Right ventricle myocardium superior (tissue), 1 donor: ENCODE measurements around the gene CEACAM6. TPM values are rescaled to one million over a fixed set of nuclear protein-coding genes. Genes with fewer than 3 reads are reported as not detected.

Experiments used
- ATAC-seq: fragments of 200-7000 bp; cut with Tn5 transposase; one replicate; pipeline ENCODE4 v1.9.1; 2020; ENCODE audit warnings: mild to moderate bottlenecking; ENCODE audit not compliant: poor library complexity
- DNase-seq: peaks from one replicate; pipeline ENCODE4 v3.0.0-alpha.2; 2020
- intact Hi-C: fragments of 100-400 bp; cut with DNase I; formaldehyde crosslinking; loops from one replicate; pipeline ENCODE4 v1.11.2; 2022
- total RNA-seq: library from RNA; stranded (reverse); fragmentation: NEBNext Ultra II Directional; extraction: Animal tissue kit (Norgen Biotek cat#: 25700); gene quantifications from one replicate; pipeline ENCODE4 v1.2.1, GENCODE V29; 2021
- donor health status: DM: no; HTN: yes; CAD: no; lungs with severe emphysema.

Gene CEACAM6
- total RNA-seq, 1 donor from 2014 or later = not detected

DNA sequence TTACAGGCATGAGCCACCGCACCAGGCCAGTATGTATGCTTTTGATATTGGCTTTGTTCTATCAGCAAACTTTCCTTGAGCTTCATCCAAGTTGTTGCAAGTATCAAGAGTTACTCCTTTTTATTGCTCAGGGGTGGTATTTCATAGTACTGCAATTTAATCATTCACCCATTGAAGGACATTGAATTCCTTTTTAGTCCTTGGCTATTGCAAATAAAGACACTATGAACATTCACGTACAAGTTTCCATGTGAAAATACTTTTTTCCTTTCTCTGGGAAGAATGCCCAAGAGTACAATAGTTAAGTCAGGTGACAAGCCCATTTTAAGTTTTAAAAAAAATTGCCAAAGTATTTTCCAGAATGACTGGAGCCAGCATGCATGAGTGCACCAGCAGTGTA lies 61.4 kb downstream of the CEACAM6 start:
- ATAC-seq (no peak), DNase-seq (no peak)
- intact Hi-C loops = no loop called here

DNA sequence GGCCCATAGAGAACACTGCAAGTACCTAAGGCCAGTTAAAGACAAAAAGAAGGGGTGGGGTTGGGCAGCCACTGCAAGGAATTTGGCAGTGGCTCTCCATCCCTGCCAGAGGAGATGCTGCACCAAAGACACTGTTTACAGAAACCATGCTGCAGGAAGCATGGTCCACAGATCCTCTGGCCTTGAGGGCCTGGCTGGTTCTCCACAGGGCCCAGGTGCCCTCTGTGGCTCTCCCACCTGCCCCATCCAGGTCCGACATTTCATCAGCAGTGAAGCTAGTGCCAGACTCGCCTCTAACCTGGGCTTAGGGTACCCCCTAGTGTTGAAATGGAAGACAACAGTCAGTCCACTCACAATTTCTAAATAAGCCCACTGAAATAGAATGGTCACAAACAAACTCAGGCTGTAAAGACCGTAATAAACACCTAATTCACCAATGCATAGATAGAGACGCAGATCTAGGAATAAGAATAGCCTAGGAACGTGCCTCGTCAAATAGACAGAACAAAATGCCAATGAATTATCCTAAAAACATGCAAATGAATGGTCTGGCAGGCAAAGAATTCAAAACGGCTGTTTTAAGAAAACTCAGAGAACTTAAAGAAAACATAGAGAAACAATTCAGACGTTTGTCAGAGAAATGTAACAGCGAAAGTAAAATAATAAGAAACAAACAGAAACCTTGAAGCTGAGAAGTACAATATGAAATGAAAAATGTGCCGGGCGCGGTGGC lies 65.8 kb downstream of the CEACAM6 start:
- DNase-seq (peak; percentile 26), ATAC-seq (peak; percentile 43)
- intact Hi-C loops = no loop called here

Other genes starting within 250 kb of the CEACAM6 start
- 0.86 TPM for gene CEACAM21, start 179.4 kb upstream of the CEACAM6 start, total RNA-seq
- gene CEACAM4, start 128.5 kb upstream of the CEACAM6 start, total RNA-seq = 0.46 TPM
- gene CEACAM7, start 67.3 kb upstream of the CEACAM6 start, total RNA-seq = not detected
- gene CEACAM5, start 46.9 kb upstream of the CEACAM6 start, total RNA-seq = not detected
- gene CEACAM3, start 41.1 kb downstream of the CEACAM6 start, total RNA-seq = not detected
- gene LYPD4, start 89.2 kb downstream of the CEACAM6 start, total RNA-seq = not detected
- not detected for gene DMRTC2, start 89.5 kb downstream of the CEACAM6 start, total RNA-seq
- gene RPS19, start 104.7 kb downstream of the CEACAM6 start, total RNA-seq = 586 TPM
- gene CD79A, start 121.7 kb downstream of the CEACAM6 start, total RNA-seq = not detected
- gene ARHGEF1, start 127.7 kb downstream of the CEACAM6 start, total RNA-seq = 30.1 TPM
- gene ERFL, start 172.9 kb downstream of the CEACAM6 start, total RNA-seq = not detected
- 62.1 TPM for gene RABAC1, start 203.8 kb downstream of the CEACAM6 start, total RNA-seq
- gene ATP1A3, start 238.7 kb downstream of the CEACAM6 start, total RNA-seq = 388 TPM